Transverse colon (tissue), 3 donors: ENCODE data around the gene SGIP1.

Source experiments
- POLR2A ChIP-seq: fragments of 450-650 bp; IDR thresholded peaks from one replicate; pipeline ENCODE4 v1.6.1; 2016; ENCODE audit warnings: antibody characterized with exemption, mild to moderate bottlenecking, moderate library complexity
- TF ChIP-seq, protein P1 (sequence below), 5 experiments: fragments of 200-600 bp in 3 of 5; fragments of 450-650 bp in 2 of 5; sonication (generic) in 3 of 5; IDR thresholded peaks; 1 replicate in 2 of 5; 2 replicates in 3 of 5; pipeline ENCODE4 v1.5.1; 2016 to 2017; ENCODE audit warnings: antibody characterized with exemption in 5 of 5, inconsistent platforms in 3 of 5, mild to moderate bottlenecking in 2 of 5, moderate library complexity in 1 of 5

DNA sequence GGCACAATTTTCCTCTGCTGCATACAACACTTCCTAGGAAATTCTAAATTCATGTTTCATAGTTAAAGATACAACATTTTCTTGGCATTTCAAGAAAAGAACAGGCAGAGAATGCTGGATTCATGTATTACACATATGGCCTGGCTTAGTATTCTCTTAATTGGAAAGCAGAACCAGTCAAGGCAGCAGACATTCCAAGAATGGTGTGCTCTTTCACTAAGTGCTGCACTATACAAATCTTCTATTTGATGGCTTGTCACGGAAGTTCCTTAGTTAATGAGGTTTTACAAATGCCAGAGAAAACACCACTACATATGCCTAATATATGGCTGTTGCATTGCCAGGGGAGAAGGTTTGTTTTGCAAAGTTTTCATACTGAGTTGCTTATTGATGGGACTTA is 137.5 kb downstream of the SGIP1 start:
- TF ChIP-seq, protein P1, sequence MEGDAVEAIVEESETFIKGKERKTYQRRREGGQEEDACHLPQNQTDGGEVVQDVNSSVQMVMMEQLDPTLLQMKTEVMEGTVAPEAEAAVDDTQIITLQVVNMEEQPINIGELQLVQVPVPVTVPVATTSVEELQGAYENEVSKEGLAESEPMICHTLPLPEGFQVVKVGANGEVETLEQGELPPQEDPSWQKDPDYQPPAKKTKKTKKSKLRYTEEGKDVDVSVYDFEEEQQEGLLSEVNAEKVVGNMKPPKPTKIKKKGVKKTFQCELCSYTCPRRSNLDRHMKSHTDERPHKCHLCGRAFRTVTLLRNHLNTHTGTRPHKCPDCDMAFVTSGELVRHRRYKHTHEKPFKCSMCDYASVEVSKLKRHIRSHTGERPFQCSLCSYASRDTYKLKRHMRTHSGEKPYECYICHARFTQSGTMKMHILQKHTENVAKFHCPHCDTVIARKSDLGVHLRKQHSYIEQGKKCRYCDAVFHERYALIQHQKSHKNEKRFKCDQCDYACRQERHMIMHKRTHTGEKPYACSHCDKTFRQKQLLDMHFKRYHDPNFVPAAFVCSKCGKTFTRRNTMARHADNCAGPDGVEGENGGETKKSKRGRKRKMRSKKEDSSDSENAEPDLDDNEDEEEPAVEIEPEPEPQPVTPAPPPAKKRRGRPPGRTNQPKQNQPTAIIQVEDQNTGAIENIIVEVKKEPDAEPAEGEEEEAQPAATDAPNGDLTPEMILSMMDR (IDR thresholded peaks at IDR 0.05) = no peak
- TF ChIP-seq POLR2A = no peak
